ENCODE results near the gene PSTPIP2.
"Not testable (repeated sequence)": the region's sequence is repeated elsewhere in the genome, so short reads cannot be mapped to it uniquely, and the experiment has no call there.

PSTPIP2 gene

GRCh38 chr18:46071653-46072375 is at the start of gene PSTPIP2:
Gene PSTPIP2 (minus strand): TSS chr18:46072260. CDS start chr18:46072188, 72 bp downstream.
- peak; percentile 36 for DNase-seq (ENCODE audit: low spot score)

GRCh38 chr18:46113751-46114150 is 41.7 kb upstream of the PSTPIP2 start:
- no peak for DNase-seq (ENCODE audit: low spot score)

GRCh38 chr18:46110406-46110805 is 38.3 kb upstream of the PSTPIP2 start:
- DNase-seq (ENCODE audit: low spot score) = no peak

GRCh38 chr18:46109386-46109785 is 37.3 kb upstream of the PSTPIP2 start:
- no peak for DNase-seq (ENCODE audit: low spot score)

- peak; percentile 84 for DNase-seq (ENCODE audit: low spot score)
Measured at GRCh38 chr18:46104128-46104911, 32.3 kb upstream of the PSTPIP2 start, which contains the start of gene HAUS1. Gene HAUS1 (plus strand): TSS chr18:46104385. CDS start chr18:46104412, 27 bp downstream.

- no peak for DNase-seq (ENCODE audit: low spot score)
Measured at GRCh38 chr18:46099463-46099862, 27.4 kb upstream of the PSTPIP2 start.

GRCh38 chr18:46098616-46098933 is 26.5 kb upstream of the PSTPIP2 start:
- DNase-seq (ENCODE audit: low spot score) = no peak

GRCh38 chr18:46097801-46098615 is 25.9 kb upstream of the PSTPIP2 start, which contains the start of gene ATP5F1A:
Gene ATP5F1A (minus strand): TSS chr18:46098296. CDS start chr18:46098231, 65 bp downstream.
- DNase-seq (ENCODE audit: low spot score) = peak; percentile 77

GRCh38 chr18:46097431-46097800 is 25.4 kb upstream of the PSTPIP2 start:
- DNase-seq (ENCODE audit: low spot score) = peak; percentile 2

GRCh38 chr18:46096651-46097300 is 24.7 kb upstream of the PSTPIP2 start:
- DNase-seq (ENCODE audit: low spot score) = no peak

GRCh38 chr18:46095532-46095931 is 23.5 kb upstream of the PSTPIP2 start:
- no peak for DNase-seq (ENCODE audit: low spot score)

GRCh38 chr18:46088501-46088900 is 16.4 kb upstream of the PSTPIP2 start:
- DNase-seq (ENCODE audit: low spot score) = not testable (repeated sequence)

- no peak for DNase-seq (ENCODE audit: low spot score)
Measured at GRCh38 chr18:46084431-46084830, 12.4 kb upstream of the PSTPIP2 start.

- no peak for DNase-seq (ENCODE audit: low spot score)
Measured at GRCh38 chr18:46080156-46080555, 8.1 kb upstream of the PSTPIP2 start.

- DNase-seq (ENCODE audit: low spot score) = no peak
Measured at GRCh38 chr18:46079336-46079735, 7.3 kb upstream of the PSTPIP2 start.

GRCh38 chr18:46073474-46074331 is 1.6 kb upstream of the PSTPIP2 start:
- DNase-seq (ENCODE audit: low spot score) = peak; percentile 41

GRCh38 chr18:46072959-46073358 is 899 bp upstream of the PSTPIP2 start:
- DNase-seq (ENCODE audit: low spot score) = no peak

- DNase-seq (ENCODE audit: low spot score) = no peak
Measured at GRCh38 chr18:46072376-46072867, 362 bp upstream of the PSTPIP2 start.

- DNase-seq (ENCODE audit: low spot score) = no peak
Measured at GRCh38 chr18:46070815-46071652, 1.0 kb downstream of the PSTPIP2 start.

- no peak for DNase-seq (ENCODE audit: low spot score)
Measured at GRCh38 chr18:46070232-46070631, 1.8 kb downstream of the PSTPIP2 start.
